ENCODE data around the gene TOR1AIP1. TPM values are rescaled to one million over a fixed set of nuclear protein-coding genes. Genes with fewer than 3 reads are reported as not detected.

Gene TOR1AIP1
- total RNA-seq, 1 experiment from 2014 or later = 17.3 TPM

GRCh38 chr1:179881642-179882252 is 338 bp upstream of the TOR1AIP1 start (continued):
- TF ChIP-seq E2F1 (CRISPR knock-in tag; IDR thresholded peaks at IDR 0.05) = no peak
- no peak for TF ChIP-seq HMGA2 (CRISPR knock-in tag; IDR thresholded peaks at IDR 0.05)
- no peak for TF ChIP-seq NR2C2 (CRISPR knock-in tag; IDR thresholded peaks at IDR 0.05)
- TF ChIP-seq ZNF263 (CRISPR knock-in tag; IDR thresholded peaks at IDR 0.05; ENCODE audit: low read depth) = no peak
- TF ChIP-seq USF1 (CRISPR knock-in tag; IDR thresholded peaks at IDR 0.05) = 0 out of 2 replicates have a peak, but pooled peaks have one; percentile 66
- TF ChIP-seq ZNF121 (CRISPR knock-in tag; IDR thresholded peaks at IDR 0.05) = no peak
- TF ChIP-seq AR (CRISPR knock-in tag; IDR thresholded peaks at IDR 0.05) = no peak
- TF ChIP-seq NR1H2 (CRISPR knock-in tag; IDR thresholded peaks at IDR 0.05) = no peak
- no peak for TF ChIP-seq ZMAT4 (CRISPR knock-in tag; IDR thresholded peaks at IDR 0.05)
- TF ChIP-seq MAX (CRISPR knock-in tag; IDR thresholded peaks at IDR 0.05) = no peak

GRCh38 chr1:179883040-179883744 is 1.1 kb downstream of the TOR1AIP1 start:
- no peaks in the 10 kb centered on the region for H3K27me3 Mint-ChIP-seq (ENCODE audit: low read depth)
- POLR2A ChIA-PET = interaction anchor here (0.7 to 1.8 kb wide), 8 partner anchors 13 to 619 kb away, joined by 3 to 11 read pairs (median 4); partner anchors contain the start of genes CEP350 and QSOX1
- H3K9me3 Mint-ChIP-seq = no peaks in the 10 kb centered on the region
- ATAC-seq = peak; percentile 59
- 0 out of 2 replicates have a peak, but pooled peaks have one; percentile 62 for TF ChIP-seq AFF4 (CRISPR knock-in tag; IDR thresholded peaks at IDR 0.05; ENCODE audit: borderline replicate concordance)
- no peak for TF ChIP-seq IRF2 (CRISPR knock-in tag; IDR thresholded peaks at IDR 0.05; ENCODE audit: borderline replicate concordance, low read depth)
- 0 out of 2 replicates have a peak, but pooled peaks have one; percentile 18 for TF ChIP-seq JUN (CRISPR knock-in tag; IDR thresholded peaks at IDR 0.05)
- CTCF ChIA-PET = interaction anchor here (0.6 to 2.5 kb wide), 8 partner anchors 14 to 298 kb away, joined by 3 to 14 read pairs (median 6); no protein-coding TSS in a partner anchor
- DNase-seq (ENCODE audit: low spot score) = no peak
- H3K4me1 Mint-ChIP-seq = peaks cover 23% of the 10 kb centered on the region
- H3K36me3 Mint-ChIP-seq = peaks cover 7% of the 10 kb centered on the region
- H3K4me3 Mint-ChIP-seq = peak overlapping the region; percentile 96
- peak overlapping the region; percentile 100 for H3K27ac Mint-ChIP-seq

Measured in WTC11 (cell line).